Stimulated activated CD8-positive, alpha-beta memory T cell treated with anti-CD3 and anti-CD28 coated beads, Interleukin-4, amount 100 ng/mL, for 48 hours (primary cell): ENCODE results near the gene GSTM2.
"Not testable (repeated sequence)": the region's sequence is repeated elsewhere in the genome, so short reads cannot be mapped to it uniquely, and the experiment has no call there.

Source experiments
- DNase-seq: peaks from one replicate; pipeline ENCODE4 v3.0.0-alpha.2; 2020

GSTM2 gene

GRCh38 chr1:109685399-109685798 lies 17.5 kb downstream of the GSTM2 start:
- not testable (repeated sequence) for DNase-seq

DNA sequence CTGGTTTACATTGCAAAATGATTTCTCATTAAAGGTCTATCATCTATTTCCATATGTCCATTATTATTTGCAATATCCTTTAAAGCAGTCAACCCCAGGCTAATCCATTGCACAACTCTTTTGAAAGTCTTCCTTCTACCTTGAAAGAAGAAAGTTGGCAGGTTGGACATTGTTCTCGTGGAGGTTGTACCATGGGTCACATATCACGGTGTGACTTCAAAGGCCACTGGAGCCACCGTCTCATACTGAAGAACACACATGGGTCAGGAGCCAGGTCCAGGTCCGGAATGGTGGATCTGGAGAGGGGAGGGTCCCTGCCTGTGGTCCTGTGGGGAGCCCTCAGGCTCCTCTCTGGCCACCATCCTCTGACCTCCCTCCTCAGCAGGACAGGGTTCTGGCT lies 18.0 kb downstream of the GSTM2 start:
- not testable (repeated sequence) for DNase-seq

DNA sequence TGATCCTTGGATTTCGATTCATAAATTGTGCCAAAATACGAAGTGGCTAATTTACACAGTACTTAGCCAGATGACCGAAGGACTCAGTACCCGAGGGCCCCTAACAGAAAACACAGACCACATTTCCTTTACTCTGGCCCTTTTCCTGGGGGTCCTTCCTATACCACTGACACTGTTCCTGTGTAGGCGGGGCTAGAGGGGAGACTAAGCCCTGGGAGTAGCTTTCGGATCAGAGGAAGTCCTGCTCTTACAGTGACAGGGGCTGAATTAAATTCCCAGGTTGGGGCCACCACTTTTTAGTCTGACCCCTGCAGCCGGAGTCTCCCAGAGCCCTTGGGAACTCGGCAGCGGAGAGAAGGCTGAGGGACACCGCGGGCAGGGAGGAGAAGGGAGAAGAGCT lies 19.3 kb downstream of the GSTM2 start:
- not testable (repeated sequence) for DNase-seq

DNA sequence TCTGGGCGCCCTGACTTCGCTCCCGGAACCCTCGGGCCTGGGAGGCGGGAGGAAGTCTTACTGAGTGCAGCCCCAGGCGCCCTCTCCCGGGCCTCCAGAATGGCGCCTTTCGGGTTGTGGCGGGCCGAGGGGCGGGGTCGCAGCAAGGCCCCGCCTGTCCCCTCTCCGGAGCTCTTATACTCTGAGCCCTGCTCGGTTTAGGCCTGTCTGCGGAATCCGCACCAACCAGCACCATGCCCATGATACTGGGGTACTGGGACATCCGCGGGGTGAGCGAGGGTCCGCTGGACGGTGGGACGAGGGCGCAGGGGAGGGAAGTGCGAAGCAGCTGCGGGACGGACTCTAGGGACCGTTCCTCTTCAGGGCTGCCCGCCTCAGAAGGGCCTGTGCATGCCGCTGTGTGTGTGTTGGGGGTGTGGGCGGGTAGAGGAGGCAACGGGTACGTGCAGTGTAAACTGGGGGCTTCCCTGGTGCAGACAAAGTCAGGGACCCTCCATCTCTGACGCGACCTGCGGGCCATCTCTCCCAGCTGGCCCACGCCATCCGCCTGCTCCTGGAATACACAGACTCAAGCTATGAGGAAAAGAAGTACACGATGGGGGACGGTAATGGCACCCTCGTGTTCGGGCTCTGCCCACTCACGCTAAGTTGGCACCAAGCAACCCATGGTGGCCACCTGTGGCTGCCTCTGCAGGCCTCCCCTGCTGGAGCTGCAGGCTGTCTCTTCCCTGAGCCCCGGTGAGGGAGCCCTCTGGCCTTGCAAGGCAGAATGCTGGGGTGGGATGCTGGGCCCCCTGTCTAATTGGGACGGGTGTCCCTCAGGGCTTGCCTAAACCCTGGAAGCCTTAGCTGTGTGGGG lies 20.0 kb downstream of the GSTM2 start, which contains the start of gene GSTM1:
GSTM1 (plus strand) TSS at position 177 of the 859 bp plus-strand sequence; CDS start at position 234, 57 bp downstream.
- DNase-seq: no peak

- DNase-seq: no peak
Observed at GRCh38 chr1:109689844-109690405, 22.1 kb downstream of the GSTM2 start.

DNA sequence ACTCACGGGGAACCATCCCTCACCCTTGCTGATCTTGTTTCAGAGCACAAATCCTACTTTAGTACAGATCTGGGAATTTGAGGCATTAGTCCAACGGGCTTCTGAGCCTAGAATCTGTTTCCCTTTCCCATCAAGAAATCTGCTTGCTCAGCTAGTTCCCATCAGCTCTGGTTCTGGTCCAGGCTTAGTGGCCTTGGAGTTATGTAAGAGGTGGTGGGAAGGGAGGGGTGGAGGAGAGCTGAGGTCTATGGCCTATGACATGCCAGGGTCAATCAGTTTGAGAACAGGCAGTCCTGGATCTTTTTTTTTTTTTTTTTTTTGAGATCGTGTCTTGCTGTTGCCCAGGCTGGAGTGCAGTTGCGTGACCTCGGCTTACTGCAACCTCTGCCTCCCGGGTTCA lies 23.9 kb downstream of the GSTM2 start:
- DNase-seq: no peak

DNA sequence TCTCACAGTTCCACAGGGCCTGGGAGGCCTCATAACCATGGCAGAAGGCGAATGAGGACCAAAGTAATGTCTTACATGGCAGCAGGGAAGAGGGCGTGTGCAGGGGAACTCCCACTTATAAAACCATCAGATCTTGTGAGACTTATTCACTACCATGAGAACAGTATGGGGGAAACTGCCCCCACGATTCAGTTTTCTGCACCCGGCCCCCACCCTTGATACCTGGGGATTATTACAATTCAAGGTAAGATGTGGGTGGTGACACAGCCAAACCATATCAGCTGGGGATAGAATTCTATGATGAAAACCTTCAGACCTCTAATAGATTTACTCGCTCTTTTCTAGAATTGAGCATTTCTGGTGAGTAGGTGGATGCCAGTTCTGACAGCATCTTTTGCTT lies 26.5 kb downstream of the GSTM2 start:
- DNase-seq: not testable (repeated sequence)

DNA sequence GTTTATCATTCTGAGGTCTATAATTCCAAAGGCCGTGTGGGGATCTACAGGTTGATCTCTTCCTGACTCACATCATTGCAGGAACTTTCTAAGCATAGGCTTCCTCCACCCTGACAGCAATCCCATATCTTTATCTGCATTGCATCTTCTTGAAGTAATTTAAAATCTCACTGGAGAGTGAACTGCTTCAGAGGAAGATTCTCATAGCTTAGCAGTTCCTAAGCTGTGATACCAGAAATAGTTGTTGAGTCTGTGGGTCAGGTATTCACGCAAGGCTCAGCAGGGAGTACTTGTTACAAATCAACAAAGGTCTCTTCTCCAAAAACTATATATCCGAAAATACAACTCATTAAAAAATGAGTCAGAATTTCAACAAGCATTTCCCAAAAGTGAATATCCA lies 27.3 kb downstream of the GSTM2 start:
- not testable (repeated sequence) for DNase-seq

DNA sequence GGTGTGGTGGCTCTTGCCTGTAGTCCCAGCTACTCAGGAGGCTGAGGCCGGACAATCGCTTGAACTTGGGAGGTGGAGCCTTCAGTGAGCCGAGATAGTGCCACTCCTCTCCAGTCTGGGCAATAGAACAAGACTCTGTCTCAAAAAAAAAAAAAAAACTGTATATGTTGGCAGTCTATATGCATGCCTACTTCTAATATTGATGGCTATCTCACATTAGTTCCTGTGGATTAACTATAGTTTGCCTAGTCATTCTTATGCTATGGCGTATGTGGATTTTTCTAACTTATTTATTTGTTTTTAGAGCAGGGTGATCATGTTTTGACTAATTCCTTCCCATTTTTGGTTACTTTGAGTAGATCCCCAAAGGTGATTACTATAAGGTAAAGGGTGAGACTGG lies 29.2 kb downstream of the GSTM2 start:
- no peak for DNase-seq

- not testable (repeated sequence) for DNase-seq
Observed at GRCh38 chr1:109697861-109698260, 30.0 kb downstream of the GSTM2 start.

DNA sequence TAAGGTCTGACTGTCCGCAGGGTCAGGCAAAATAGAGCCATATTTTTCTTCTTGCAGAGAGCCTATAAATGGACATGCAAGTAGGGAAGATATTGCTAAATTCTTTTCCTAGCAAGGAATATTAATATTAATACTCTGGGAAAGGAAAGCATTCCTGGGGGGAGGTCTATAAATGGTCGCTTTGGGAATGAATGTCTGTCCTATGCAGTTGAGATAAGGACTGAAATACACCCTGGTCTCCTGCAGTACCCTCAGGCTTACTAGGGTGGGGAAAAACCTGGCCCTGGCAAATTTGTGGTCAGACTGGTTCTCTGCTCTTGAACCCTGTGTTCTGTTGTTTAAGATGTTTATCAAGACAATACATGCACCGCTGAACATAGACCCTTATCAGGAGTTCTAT lies 35.1 kb downstream of the GSTM2 start:
- DNase-seq: not testable (repeated sequence)

DNA sequence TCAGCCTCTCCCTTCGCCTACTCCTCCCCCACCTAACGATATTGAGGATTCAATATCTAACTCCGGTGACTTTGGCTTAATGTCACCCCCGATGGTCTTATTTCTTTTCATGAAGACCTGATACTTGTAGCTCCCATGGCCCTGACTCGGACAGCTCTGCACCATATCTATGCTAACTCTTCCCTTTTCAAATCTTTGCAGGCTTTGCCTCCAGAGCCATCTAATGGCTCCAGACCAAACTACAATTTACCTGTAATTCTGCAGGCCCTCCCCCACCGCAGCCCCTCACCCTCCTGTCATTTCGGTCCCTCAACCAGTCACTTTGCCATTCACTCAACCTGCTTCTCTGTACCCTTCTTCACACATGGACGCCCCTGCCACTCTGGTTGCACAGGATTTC lies 36.3 kb downstream of the GSTM2 start:
- DNase-seq: no peak

GRCh38 chr1:109705411-109705810 lies 37.6 kb downstream of the GSTM2 start:
- DNase-seq: no peak

- not testable (repeated sequence) for DNase-seq
Observed at GRCh38 chr1:109708949-109709348, 41.1 kb downstream of the GSTM2 start.

GRCh38 chr1:109709822-109710221 lies 42.0 kb downstream of the GSTM2 start:
- DNase-seq: not testable (repeated sequence)

DNA sequence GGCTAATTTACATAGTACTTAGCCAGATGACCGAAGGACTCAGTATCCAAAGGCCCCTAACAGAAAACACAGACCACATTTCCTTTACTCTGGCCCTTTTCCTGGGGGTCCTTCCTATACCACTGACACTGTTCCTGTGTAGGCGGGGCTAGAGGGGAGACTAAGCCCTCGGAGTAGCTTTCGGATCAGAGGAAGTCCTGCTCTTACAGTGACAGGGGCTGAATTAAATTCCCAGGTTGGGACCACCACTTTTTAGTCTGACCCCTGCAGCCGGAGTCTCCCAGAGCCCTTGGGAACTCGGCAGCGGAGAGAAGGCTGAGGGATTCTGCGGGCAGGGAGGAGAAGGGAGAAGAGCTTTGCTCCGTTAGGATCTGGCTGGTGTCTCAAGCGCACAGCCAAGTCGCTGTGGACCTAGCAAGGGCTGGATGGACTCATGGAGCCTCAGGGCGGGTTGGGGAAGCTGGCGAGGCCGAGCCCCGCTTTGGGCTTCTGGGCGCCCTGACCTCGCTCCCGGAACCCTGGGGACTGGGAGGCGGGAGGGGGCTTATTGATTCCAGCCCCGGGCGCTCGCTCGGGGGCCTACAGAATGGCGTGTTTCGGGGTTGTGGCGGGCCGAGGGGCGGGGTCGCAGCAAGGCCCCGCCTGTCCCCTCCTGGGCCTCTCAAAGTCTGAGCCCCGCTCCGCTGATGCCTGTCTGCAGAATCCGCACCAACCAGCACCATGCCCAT lies 43.9 kb downstream of the GSTM2 start, which contains the start of gene GSTM5:
GSTM5 (plus strand) TSS at position 659 of the 728 bp plus-strand sequence; CDS start at position 721, 62 bp downstream.
- DNase-seq: not testable (repeated sequence)

- no peak for DNase-seq
Observed at GRCh38 chr1:109712321-109712864, 44.5 kb downstream of the GSTM2 start.

GRCh38 chr1:109713636-109714035 lies 45.8 kb downstream of the GSTM2 start:
- no peak for DNase-seq

GRCh38 chr1:109714661-109715372 lies 47.0 kb downstream of the GSTM2 start:
- no peak for DNase-seq

- no peak for DNase-seq
Observed at GRCh38 chr1:109716121-109716520, 48.3 kb downstream of the GSTM2 start.

- DNase-seq: no peak
Observed at GRCh38 chr1:109716570-109717090, 48.8 kb downstream of the GSTM2 start.

DNA sequence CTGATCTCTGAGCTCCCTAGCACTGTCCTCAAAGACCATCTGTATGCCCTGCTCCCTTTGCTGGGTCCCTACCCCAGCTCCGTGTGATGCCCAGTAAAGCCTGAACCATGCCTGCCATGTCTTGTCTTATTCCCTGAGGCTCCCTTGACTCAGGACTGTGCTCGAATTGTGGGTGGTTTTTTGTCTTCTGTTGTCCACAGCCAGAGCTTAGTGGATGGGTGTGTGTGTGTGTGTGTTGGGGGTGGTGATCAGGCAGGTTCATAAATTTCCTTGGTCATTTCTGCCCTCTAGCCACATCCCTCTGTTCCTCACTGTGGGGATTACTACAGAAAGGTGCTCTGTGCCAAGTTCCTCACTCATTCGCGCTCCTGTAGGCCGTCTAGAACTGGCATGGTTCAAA lies 49.9 kb downstream of the GSTM2 start:
- no peak for DNase-seq
